Fibroblast of skin of scalp (primary cell): ENCODE results near the gene NLRP5.
"Not testable (repeated sequence)": the region's sequence is repeated elsewhere in the genome, so short reads cannot be mapped to it uniquely, and the experiment has no call there.

Experiments used
- DNase-seq: peaks from one replicate; pipeline ENCODE4 v3.0.0-alpha.2; 2013

NLRP5 gene

DNA sequence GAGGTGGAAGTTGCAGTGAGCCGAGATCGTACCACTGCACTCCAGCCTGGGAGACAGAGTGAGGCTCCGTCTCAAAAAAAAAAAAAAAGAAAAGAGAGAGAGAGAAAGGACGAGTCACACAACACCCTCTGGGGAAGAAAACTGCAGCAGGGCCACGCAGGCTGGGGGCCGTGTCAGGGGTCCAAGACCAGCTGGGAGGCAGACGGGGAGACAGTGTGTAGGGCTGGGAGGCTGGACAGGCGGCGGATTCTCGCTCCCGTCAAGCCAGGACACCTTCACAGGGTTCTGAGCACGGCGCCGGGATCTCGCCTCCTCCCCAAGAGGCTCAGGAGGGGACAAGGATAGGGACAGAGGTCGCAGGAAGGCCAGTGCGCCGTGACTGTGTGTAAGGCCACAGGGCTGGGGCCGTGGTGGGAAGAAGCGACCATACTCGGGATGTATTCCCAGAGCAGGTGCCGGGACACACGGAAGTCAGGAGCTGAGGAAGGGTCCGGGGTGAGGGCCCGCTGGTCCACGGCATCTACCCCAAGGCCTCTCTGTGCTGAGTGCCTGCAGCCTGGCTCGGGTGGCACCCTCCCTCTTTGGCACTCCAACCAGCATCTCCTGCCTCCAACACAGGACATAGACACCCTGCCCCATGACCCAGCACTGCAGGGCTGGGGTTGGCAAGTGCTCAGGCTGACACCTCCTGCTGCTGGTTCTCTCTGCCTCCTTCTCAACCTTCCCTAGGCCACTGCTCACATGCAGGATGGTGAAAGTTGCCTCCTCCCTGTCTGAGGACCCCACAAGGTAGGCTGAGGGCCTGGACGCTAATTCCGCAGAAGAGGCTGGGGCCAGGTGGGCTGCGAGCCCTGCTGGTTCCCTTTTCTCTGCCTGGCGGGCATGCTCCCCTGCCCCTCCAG is 113.3 kb downstream of the NLRP5 start:
- no peak for DNase-seq

- DNase-seq = no peak
These were observed 114.5 kb downstream of the NLRP5 start for GRCh38 chr19:56101095-56101494.

GRCh38 chr19:56101746-56102535 is 115.4 kb downstream of the NLRP5 start:
- no peak for DNase-seq

GRCh38 chr19:56103027-56103614 is 116.5 kb downstream of the NLRP5 start:
- no peak for DNase-seq

DNA sequence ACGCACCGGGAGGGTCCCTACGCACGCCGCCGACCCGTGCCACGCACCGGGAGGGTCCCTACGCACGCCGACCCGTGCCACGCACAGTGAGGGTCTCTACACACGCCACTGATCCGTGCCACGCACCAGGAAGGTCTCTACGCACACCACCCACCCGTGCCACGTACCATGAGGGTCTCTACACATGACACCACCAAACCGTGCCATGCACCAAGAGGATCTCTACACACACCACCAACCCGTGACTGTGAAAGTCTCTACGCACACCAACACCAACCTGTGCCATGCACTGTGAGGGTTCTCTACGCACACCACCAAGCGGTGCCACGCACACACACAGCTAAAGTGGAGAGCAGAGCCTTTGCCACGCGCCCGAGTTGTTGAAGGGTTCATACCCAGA is 117.8 kb downstream of the NLRP5 start:
- DNase-seq = no peak

DNA sequence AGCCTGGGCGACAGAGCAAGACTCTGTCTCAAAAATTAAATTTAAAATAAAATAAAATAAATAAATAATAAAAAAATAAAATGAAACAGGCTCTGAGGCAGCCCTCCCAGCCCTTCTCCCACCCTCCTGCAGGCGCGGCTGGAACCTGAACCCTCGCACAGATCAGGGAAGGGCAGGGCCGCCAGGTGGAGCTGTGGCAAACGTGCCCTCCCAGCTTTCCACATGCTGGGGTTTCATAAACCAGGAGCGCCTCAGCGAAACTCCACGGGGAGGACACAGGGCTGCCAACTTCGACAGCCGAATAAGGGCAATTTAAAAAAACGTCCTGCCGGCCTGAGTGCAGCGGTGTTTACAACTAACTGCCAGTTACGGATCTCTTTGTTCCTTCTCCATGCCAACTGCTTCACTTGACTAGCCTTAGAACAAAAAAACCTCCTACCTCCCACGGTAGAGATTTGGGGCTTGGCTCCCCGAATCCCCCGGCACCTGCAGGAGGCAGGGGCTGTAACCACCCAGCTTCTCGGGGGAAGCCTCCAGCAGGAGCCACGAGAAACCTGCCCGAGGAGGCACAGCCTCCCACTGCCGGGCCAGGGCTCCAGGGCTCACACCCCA is 118.6 kb downstream of the NLRP5 start:
- DNase-seq = peak; percentile 35

DNA sequence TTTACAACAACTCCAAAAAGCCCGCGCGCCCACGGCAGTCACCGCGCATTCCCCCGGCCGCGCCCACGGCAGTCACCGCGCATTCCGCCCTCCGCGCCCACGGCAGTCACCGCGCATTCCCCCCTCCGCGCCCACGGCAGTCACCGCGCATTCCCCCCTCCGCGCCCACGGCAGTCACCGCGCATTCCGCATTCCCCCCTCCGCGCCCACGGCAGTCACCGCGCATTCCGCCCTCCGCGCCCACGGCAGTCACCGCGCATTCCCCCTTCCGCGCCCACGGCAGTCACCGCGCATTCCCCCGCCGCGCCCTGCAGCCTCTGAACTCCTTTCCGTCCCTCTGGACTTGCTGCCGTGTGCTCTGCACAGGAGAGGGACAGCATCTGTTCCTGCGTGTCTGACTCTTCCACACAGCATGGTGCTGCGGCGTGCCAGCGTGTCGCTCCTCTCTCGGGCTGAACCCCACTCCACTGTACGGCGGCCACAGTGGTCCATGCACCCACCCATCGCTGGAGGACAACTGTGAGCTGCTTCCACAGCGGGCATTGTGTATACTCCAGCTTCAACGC is 119.3 kb downstream of the NLRP5 start:
- DNase-seq = not testable (repeated sequence)

DNA sequence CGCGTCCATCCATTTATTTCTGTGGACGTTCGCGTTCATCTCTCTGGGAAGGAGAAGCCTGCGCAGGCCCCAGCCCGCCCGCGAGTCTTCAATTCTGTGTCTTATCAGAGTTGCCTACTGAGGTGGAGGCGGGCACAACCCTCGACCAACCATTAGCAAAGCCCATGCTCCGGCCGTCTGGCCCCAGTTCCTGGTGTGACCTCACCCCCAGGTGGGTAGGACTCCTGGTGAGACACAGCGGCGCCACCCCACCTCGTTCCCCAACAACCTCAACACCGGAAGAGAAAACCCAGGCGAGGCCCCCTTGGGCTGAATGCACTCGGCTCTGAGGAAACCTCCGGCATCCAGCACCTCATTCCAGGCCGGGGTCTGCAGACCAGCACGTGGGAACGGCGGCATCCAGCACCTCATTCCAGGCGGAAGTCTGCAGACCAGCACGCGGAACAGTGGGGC is 119.8 kb downstream of the NLRP5 start:
- DNase-seq = no peak

DNA sequence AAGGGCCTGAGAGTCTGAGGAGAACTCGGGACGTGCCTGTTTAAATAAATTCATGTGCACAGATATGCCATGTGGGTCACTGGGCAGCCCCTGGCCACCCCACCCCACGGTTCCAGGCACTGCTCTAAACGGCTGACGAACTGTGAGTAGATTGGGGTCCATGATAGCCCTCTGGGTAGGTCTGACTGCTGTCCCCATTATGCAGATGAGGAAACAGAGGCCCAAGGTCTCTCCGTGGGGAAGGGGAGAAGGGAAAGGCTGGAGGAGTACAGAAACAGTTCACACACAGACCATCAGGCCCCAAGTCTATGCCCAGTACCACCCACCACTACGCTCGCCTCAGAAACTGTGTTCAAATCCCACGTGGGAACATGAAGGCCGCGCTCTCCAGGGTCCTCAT is 120.4 kb downstream of the NLRP5 start:
- no peak for DNase-seq

- no peak for DNase-seq
These were observed 121.2 kb downstream of the NLRP5 start for GRCh38 chr19:56107626-56108351.

DNA sequence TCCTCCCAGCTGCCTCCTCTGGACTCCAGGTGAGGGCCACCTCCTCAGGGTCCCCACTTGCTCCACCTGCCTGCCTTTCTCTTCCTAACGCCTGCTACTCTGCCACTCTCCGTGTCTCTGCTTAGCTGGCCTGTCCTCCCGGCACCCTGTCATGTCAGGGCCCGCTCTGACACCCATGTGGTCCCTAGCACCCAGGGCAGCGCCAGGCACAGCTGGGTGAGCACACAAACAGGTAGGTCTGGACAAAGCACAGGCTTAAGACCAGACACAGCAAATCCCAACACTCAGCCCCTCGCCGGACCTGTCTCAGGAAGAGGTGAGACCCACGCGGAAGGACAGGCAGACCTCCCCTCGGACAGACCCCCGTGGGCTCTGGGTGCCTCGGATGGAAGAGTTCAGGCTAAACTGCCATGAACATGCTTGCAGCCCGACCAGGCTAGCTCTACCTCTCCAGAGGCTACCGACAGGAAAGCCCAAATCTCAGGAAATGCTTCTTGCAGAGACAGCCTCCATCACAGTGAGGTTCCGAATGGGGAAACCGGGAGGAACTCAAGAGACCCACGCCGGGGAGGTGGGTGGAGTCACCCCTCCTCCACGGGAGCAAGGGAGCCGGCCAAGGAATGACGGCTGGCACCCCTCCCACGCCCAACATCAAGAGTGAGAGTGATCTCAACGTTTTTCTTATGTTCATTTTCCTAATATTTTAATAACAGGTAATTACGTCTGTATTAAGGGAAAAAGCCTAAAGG is 122.0 kb downstream of the NLRP5 start:
- peak; percentile 38 for DNase-seq

DNA sequence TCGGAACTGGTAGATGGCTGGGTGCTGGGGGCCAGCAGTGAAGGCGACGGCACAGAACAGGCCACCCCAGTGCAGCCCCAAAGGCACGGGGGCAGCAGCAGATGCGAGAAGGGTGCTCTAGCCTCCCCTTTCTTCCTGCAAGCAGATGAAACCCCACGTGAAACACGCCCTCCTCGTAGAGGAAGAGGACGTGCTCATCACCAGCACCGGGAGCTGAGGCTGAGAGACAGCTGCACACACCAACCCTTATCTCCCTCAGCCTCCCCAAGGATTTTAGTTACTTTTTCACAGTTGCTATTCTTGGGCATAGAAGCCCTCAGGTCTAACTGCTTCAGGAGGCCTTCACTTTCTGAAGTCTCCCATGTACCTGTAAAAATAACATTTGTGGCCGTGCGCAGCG is 122.7 kb downstream of the NLRP5 start:
- peak; percentile 37 for DNase-seq

DNA sequence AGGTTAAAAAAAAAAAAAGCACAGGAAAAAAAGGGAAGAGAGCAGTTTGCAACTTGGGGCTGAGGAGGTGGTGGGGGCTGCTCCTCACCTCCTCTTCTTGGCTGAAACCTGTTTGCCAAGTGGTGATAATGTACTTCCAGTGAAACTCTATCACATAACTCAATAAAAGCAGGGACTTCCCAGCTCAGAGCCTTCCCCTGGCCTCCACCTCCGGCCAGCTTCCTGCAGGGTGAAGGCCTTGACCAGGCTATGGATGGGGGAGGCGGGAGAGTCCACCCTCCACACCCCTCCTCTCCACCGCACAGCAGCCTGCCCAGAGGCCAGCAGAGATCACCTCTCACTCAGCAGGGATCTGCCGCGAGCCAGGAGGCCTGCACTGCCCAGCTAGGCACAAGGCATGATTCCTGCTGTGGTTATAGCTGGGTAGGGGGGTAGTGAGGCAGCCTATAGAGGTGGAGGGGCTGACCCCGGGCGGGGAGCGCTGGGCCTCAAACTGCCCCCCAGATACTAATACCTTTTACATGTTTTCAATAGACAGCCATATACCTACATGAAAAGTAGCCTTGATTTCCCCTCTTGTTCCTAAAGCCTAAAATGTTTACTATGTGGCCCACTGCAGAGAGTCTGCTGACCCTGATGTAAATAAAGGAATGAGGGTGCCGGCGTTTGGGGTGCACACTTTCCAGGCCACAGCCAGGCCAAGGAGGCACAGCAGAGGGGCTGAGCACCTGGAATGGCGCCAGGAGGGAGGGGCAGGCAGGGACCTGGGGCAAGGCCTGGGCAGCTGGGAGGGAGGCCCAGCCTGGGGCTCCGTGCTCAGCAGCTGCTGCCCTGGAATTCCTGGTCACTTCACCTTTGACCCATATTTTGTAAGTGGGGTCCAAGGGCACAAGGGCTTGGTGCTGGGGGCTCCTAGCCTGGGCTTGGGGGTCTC is 124.2 kb downstream of the NLRP5 start:
- DNase-seq = no peak
